A673 (cell line): ENCODE measurements around the gene BICD1.

Experiments
- CTCF ChIP-seq: fragments of 300-800, 200-600 bp; sonication (generic); conservative IDR thresholded peaks from 2 replicates; pipeline ENCODE4 v1.5.1; 2017; ENCODE audit warnings: low read depth, mild to moderate bottlenecking, antibody characterized with exemption, low read length, moderate library complexity, mixed read lengths
- EZH2 ChIP-seq: fragments of 200-600 bp; sonication (generic); IDR thresholded peaks from 2 replicates; pipeline ENCODE4 v1.6.1; 2017; ENCODE audit warnings: borderline replicate concordance, low read depth, mild to moderate bottlenecking, mixed read lengths, antibody characterized with exemption, low read length; ENCODE audit not compliant: poor library complexity, severe bottlenecking

GRCh38 chr12:32229971-32230612 lies 123.4 kb downstream of the BICD1 start:
- no peak for TF ChIP-seq CTCF
- TF ChIP-seq EZH2: no peak
